OCI-LY3 (cell line): ENCODE data around the gene POLR3B.

Source experiments
- H2AFZ ChIP-seq: fragments of 200-600, 300-600 bp; shearing (Covaris generic); 2 replicates; pipeline ENCODE4 v1.6.0; 2014; ENCODE audit warnings: antibody characterized with exemption, low read depth, low read length
- H3K27ac ChIP-seq: fragments of 200-600, 300-600 bp; sonication (generic); 2 replicates; pipeline ENCODE4 v1.5.1; 2014; ENCODE audit warnings: mild to moderate bottlenecking, low read length, moderate library complexity, mixed read lengths
- H3K27me3 ChIP-seq: fragments of 200-600, 300-600 bp; sonication (generic); 2 replicates; pipeline ENCODE4 v1.6.1; 2014; ENCODE audit warnings: low read depth, low read length, mixed read lengths
- H3K36me3 ChIP-seq: fragments of 200-600, 300-600 bp; sonication (generic); replicated peaks from 2 replicates; pipeline ENCODE3; 2014; ENCODE audit warnings: low read depth, low read length, mixed read lengths
- H3K4me1 ChIP-seq: fragments of 300-600, 200-600 bp; sonication (generic); 2 replicates; pipeline ENCODE4 v1.6.1; 2014; ENCODE audit warnings: low read length, mixed read lengths
- H3K4me2 ChIP-seq: fragments of 200-600, 300-600 bp; sonication (generic); 2 replicates; pipeline ENCODE4 v1.6.1; 2014; ENCODE audit warnings: low read length, mixed read lengths
- H3K4me3 ChIP-seq: fragments of 300-600, 200-600 bp; sonication (generic); 2 replicates; pipeline ENCODE4 v1.5.1; 2014; ENCODE audit warnings: antibody characterized with exemption, mild to moderate bottlenecking, low read length, moderate library complexity
- H3K79me2 ChIP-seq: fragments of 300-600, 200-600 bp; shearing (Covaris generic); 2 replicates; pipeline ENCODE4 v1.6.1; 2014; ENCODE audit warnings: mild to moderate bottlenecking, low read length, mixed read lengths
- H3K9ac ChIP-seq: fragments of 300-600, 200-600 bp; shearing (Covaris generic); 2 replicates; pipeline ENCODE4 v1.6.0; 2014; ENCODE audit warnings: mild to moderate bottlenecking, low read length, moderate library complexity
- H3K9me3 ChIP-seq: fragments of 200-600, 300-600 bp; shearing (Covaris generic); 2 replicates; pipeline ENCODE4 v1.6.1; 2014; ENCODE audit warnings: low read length, mixed read lengths; ENCODE audit not compliant: insufficient read depth
- H4K20me1 ChIP-seq: fragments of 200-600, 300-600 bp; sonication (generic); 2 replicates; pipeline ENCODE4 v1.6.1; 2016; ENCODE audit warnings: low read length, mixed read lengths; ENCODE audit not compliant: insufficient read depth
- CTCF ChIP-seq: fragments of 200-600, 300-600 bp; sonication (generic); IDR thresholded peaks from 2 replicates; pipeline ENCODE4 v1.5.1; 2014; ENCODE audit warnings: antibody characterized with exemption, low read length, low read depth
- EZH2phosphoT487 ChIP-seq: fragments of 200-600 bp; shearing (Covaris generic); IDR thresholded peaks from 2 replicates; pipeline ENCODE4 v1.6.1; 2018; ENCODE audit warnings: antibody characterized with exemption, mixed run types, low read depth

POLR3B gene

GRCh38 chr12:106387848-106388377 is 30.4 kb downstream of the POLR3B start:
- no peak overlapping the region for H3K4me3 ChIP-seq
- H3K36me3 ChIP-seq, result no peaks in the 10 kb centered on the region
- no peak overlapping the region for H3K27ac ChIP-seq
- H4K20me1 ChIP-seq, result no peaks in the 10 kb centered on the region
- no peaks in the 10 kb centered on the region for H3K27me3 ChIP-seq
- no peaks in the 10 kb centered on the region for H3K4me1 ChIP-seq
- H3K79me2 ChIP-seq, result no peaks in the 10 kb centered on the region
- no peak overlapping the region for H2AFZ ChIP-seq
- H3K9me3 ChIP-seq, result no peaks in the 10 kb centered on the region
- H3K9ac ChIP-seq, result no peak overlapping the region
- TF ChIP-seq EZH2phosphoT487, result no peak
- no peak for TF ChIP-seq CTCF
- no peak overlapping the region for H3K4me2 ChIP-seq

- H3K4me3 ChIP-seq, result no peak overlapping the region
- no peak for TF ChIP-seq CTCF
- no peak for TF ChIP-seq EZH2phosphoT487
- H3K4me1 ChIP-seq, result no peaks in the 10 kb centered on the region
- no peak overlapping the region for H2AFZ ChIP-seq
- H3K27me3 ChIP-seq, result no peaks in the 10 kb centered on the region
- no peak overlapping the region for H3K9ac ChIP-seq
- no peaks in the 10 kb centered on the region for H3K9me3 ChIP-seq
- no peaks in the 10 kb centered on the region for H4K20me1 ChIP-seq
- no peaks in the 10 kb centered on the region for H3K36me3 ChIP-seq
- no peak overlapping the region for H3K4me2 ChIP-seq
- no peaks in the 10 kb centered on the region for H3K79me2 ChIP-seq
- no peak overlapping the region for H3K27ac ChIP-seq
Observed at GRCh38 chr12:106389151-106389550, 31.6 kb downstream of the POLR3B start.

GRCh38 chr12:106392759-106393158 is 35.2 kb downstream of the POLR3B start:
- Histone ChIP-seq H3K27ac (no peak overlapping the region), H3K9me3 (no peaks in the 10 kb centered on the region)
- TF ChIP-seq CTCF, result no peak
- TF ChIP-seq EZH2phosphoT487, result no peak

GRCh38 chr12:106409878-106410277 is 52.3 kb downstream of the POLR3B start:
- TF ChIP-seq CTCF, result no peak
- no peak for TF ChIP-seq EZH2phosphoT487
- Histone ChIP-seq H2AFZ (no peak overlapping the region), H3K9me3 (no peaks in the 10 kb centered on the region), H4K20me1 (no peaks in the 10 kb centered on the region), H3K27me3 (no peaks in the 10 kb centered on the region), H3K27ac (no peak overlapping the region), H3K4me2 (no peak overlapping the region), H3K4me1 (no peaks in the 10 kb centered on the region), H3K4me3 (no peak overlapping the region), H3K79me2 (no peaks in the 10 kb centered on the region), H3K9ac (no peak overlapping the region), H3K36me3 (no peaks in the 10 kb centered on the region)

More at GRCh38 chr12:106392759-106393158, 35.2 kb downstream of the POLR3B start:
- Histone ChIP-seq H3K79me2 (no peaks in the 10 kb centered on the region), H3K27me3 (no peaks in the 10 kb centered on the region), H3K4me1 (no peaks in the 10 kb centered on the region), H3K4me3 (no peak overlapping the region), H3K36me3 (peaks cover 2% of the 10 kb centered on the region), H3K4me2 (no peak overlapping the region), H2AFZ (no peak overlapping the region), H4K20me1 (no peaks in the 10 kb centered on the region), H3K9ac (no peak overlapping the region)
